Neutrophil (primary cell): ENCODE measurements around the gene LRRC3C.
A peak's percentile ranks its signal among the peaks of the same experiment; 100 is the strongest.
"Not testable (repeated sequence)": the region's sequence is repeated elsewhere in the genome, so short reads cannot be mapped to it uniquely, and the experiment has no call there.

Experiments used
- H3K27ac ChIP-seq: fragments of 200-600 bp; sonication (generic); 2 replicates; pipeline ENCODE4 v1.5.1; 2016; ENCODE audit warnings: mild to moderate bottlenecking, moderate library complexity
- H3K27me3 ChIP-seq: fragments of 200-600 bp; sonication (generic); 2 replicates; pipeline ENCODE4 v1.6.0; 2016; ENCODE audit warnings: mild to moderate bottlenecking
- H3K36me3 ChIP-seq: fragments of 200-600 bp; sonication (generic); 2 replicates; pipeline ENCODE4 v1.5.1; 2017
- H3K4me1 ChIP-seq, 2 experiments: fragments of 200-600 bp in 1 of 2; sonication (generic) in 1 of 2; 1 replicate in 1 of 2; 2 replicates in 1 of 2; pipeline versions ENCODE4 v1.5.1 to v1.6.1; 2013 to 2016; ENCODE audit warnings: low read depth in 1 of 2, low read length in 1 of 2, mild to moderate bottlenecking in 1 of 2, moderate library complexity in 1 of 2; ENCODE audit not compliant: control insufficient read depth in 1 of 2, insufficient read depth in 1 of 2
- H3K4me3 ChIP-seq, 2 experiments: fragments of 200-600 bp in 1 of 2; sonication (generic) in 1 of 2; 1 replicate in 1 of 2; 2 replicates in 1 of 2; pipeline ENCODE4 v1.5.1; 2013 to 2016; ENCODE audit warnings: low read depth in 1 of 2, low read length in 1 of 2, mild to moderate bottlenecking in 1 of 2, moderate library complexity in 1 of 2
- H3K9me3 ChIP-seq: fragments of 200-600 bp; sonication (generic); 2 replicates; pipeline ENCODE4 v1.5.1; 2016
- TF ChIP-seq, protein P1 (sequence below): fragments of 200-600 bp; sonication (generic); IDR thresholded peaks from 2 replicates; pipeline ENCODE4 v1.5.1; 2016; ENCODE audit warnings: antibody characterized with exemption

LRRC3C gene, protein sequence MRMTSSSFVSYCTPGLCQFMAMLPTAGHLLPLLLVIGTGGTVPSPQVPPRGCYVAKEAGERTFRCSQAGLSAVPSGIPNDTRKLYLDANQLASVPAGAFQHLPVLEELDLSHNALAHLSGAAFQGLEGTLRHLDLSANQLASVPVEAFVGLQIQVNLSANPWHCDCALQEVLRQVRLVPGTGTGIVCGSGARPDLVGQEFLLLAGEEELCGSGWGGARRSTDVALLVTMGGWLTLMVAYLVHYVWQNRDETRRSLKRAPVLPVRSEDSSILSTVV

DNA sequence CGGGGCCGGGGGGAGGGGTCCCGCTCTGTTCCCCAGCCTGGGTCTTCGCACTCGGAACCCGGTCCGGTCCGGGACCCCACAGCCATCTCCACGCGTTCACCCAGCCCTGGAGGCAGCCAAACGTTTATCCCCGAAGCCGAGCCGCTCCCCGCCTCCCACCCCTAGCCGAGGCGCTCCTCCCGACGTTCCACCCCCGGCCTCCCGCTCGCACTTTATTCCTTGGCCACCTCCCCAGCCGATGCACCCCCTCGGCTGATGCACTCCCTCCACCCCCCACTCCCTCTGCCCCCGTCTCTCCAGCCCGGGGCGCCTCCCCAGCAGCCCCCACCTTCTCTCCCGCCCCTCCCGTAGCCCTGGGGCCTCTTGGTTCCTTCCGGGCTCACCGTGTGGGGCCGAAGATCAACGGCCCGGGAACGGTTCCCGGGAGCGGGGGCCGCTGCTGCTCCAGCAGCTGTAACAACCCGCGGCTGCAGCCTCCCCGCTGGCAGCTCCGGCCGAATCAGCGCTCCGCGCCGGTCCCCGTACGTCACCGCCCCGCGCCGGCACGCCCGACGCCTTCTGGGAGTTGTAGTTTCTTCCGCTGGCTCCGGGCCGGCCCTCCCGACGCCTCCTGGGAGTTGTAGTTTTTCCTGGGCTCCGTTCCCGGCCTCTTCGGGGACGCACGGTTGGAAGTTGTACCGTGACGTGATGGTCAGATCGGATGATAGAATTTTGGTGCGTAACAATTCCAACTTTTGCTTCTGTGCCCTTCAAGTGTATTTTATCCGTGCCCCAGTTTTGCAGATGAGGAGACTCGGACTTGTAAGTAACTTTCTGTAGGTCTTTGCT lies at the start of gene LRRC3C, which contains the start of gene ORMDL3:
Gene LRRC3C (plus strand): TSS at position 632 of the 828 bp plus-strand sequence. CDS start 13,792 bp downstream, outside the sequence.
Gene ORMDL3 (minus strand): TSS at position 501 of the 828 bp plus-strand sequence. CDS start 3,398 bp downstream, outside the sequence.
- Histone ChIP-seq H3K36me3 (peaks cover 21% of the 10 kb centered on the region), H3K4me3 (peak within 1 kb of the TSS; percentile 60 to 99), H3K9me3 (no peaks in the 10 kb centered on the region), H3K4me1 (peaks cover 42 to 44% of the 10 kb centered on the region in 2 experiments), H3K27me3 (no peaks in the 10 kb centered on the region), H3K27ac (peak within 1 kb of the TSS; percentile 78)
- TF ChIP-seq, protein P1, sequence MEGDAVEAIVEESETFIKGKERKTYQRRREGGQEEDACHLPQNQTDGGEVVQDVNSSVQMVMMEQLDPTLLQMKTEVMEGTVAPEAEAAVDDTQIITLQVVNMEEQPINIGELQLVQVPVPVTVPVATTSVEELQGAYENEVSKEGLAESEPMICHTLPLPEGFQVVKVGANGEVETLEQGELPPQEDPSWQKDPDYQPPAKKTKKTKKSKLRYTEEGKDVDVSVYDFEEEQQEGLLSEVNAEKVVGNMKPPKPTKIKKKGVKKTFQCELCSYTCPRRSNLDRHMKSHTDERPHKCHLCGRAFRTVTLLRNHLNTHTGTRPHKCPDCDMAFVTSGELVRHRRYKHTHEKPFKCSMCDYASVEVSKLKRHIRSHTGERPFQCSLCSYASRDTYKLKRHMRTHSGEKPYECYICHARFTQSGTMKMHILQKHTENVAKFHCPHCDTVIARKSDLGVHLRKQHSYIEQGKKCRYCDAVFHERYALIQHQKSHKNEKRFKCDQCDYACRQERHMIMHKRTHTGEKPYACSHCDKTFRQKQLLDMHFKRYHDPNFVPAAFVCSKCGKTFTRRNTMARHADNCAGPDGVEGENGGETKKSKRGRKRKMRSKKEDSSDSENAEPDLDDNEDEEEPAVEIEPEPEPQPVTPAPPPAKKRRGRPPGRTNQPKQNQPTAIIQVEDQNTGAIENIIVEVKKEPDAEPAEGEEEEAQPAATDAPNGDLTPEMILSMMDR, result peak; percentile 31

DNA sequence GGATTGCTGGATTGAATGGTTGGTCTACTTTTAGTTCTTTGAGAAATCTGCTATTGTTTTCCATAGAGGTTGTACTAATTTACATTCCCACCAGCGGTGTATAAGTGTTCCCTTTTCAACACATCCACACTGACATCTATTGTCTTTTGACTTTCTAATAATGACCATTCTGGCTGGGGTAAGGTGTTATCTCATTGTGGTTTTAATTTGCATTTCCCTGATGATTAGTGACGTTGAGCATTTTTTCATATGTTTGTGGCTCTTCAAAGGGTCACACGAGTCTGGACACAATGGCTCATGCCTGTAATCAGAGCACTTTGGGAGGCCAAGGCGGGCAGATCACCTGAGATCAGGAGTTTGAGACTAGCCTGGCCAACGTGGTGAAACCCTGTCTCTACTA lies 41.4 kb upstream of the LRRC3C start:
- not testable (repeated sequence) for H3K9me3 ChIP-seq

DNA sequence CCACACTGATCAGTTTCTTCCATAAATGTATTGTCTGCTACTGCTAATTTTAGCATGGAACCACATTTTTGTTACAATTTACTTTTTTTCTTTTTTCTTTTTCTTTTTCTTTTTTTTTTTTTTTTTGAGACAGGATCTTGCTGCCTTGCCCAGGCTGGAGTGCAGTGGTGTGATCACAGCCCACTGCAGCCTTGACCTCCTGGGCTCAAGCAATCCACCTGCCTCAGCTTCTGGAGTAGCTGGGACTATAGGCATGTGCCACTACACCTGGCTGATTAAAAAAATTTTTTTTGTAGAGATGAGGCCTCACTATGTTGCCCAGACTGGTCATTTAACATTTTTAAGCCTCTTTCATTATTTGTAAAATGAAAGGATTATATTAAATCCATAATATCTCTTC lies 40.5 kb upstream of the LRRC3C start:
- peaks cover 74% of the 10 kb centered on the region for H3K27me3 ChIP-seq
- no peak overlapping the region for H3K4me3 ChIP-seq
- H3K4me1 ChIP-seq, result no peaks in the 10 kb centered on the region
- TF ChIP-seq, protein P1, result no peak
- H3K36me3 ChIP-seq, result no peaks in the 10 kb centered on the region
- H3K27ac ChIP-seq, result no peak overlapping the region
- H3K9me3 ChIP-seq, result no peaks in the 10 kb centered on the region

More for the DNA sequence above, 41.4 kb upstream of the LRRC3C start:
- H3K27me3 ChIP-seq, result peaks cover 74% of the 10 kb centered on the region
- not testable (repeated sequence) for H3K27ac ChIP-seq, H3K4me3 ChIP-seq, H3K4me1 ChIP-seq, H3K36me3 ChIP-seq

DNA sequence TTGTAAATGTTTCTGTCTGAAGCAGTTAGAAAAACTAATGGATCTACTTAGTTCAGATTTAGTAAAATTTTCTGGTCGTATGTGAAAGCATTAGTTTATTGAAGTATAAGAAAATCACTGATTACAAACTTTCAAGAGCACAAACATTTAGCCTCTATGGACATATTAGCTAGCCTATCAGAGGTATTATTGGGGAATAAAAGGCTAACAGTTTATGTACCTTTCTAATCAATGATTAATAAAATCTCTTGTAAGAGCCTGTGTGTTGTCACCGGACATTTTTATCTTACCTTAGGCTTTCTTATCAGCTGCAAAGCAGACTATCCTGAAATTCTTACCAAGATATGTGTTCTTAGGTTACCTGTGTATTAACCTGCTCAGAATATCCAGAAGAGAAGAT lies 38.3 kb upstream of the LRRC3C start:
- Histone ChIP-seq H3K36me3 (no peaks in the 10 kb centered on the region), H3K4me1 (peaks cover 4 to 6% of the 10 kb centered on the region in 2 experiments), H3K9me3 (no peaks in the 10 kb centered on the region), H3K27ac (no peak overlapping the region), H3K27me3 (peaks cover 79% of the 10 kb centered on the region), H3K4me3 (no peak overlapping the region)
- TF ChIP-seq, protein P1, result no peak

DNA sequence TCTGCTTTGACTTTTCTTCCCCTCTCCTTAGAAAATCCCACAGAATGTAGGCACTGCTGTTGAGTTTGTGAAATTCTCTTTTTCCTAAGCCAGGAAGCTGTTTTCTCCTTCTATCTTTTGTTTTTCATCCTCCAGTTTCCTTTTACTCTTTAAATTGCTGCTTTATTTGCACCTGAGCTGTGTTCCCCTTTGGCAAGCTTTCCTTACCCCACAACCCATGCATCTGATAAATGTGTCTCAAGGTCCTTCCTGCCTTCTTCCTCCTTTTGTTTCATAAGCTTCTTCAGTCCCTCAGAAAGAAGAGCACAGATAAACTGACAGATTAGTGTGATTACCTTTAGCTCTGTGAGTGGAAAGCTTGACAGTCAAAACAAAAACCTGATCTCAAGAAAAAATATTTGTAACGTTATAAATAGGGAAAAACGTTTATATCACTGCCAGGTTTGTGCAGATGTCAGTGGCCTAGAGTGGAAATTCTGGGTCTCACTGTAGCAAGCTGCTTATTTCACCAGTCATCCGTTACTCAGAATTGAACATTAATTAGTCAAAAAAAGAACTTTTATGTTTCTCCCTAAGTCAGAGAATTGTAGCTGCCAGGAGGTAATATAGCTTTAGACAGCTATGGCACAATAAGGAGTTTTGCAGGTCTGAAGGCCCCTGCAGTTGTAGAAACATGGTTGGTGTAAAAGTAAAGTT lies 32.7 kb upstream of the LRRC3C start:
- TF ChIP-seq, protein P1, result no peak
- Histone ChIP-seq H3K9me3 (no peaks in the 10 kb centered on the region), H3K4me1 (peaks cover 18% of the 10 kb centered on the region in 2 experiments), H3K27ac (peak overlapping the region; percentile 45), H3K4me3 (no peak overlapping the region), H3K36me3 (no peaks in the 10 kb centered on the region), H3K27me3 (peaks cover 32% of the 10 kb centered on the region)
